NCI-H2029 treated with DMSO at 0.1 percent for 48 hours (cell line): ENCODE data around the gene FOXK2.

Experiments
- DNase-seq: peaks from one replicate; lab custom pipeline; 2025; lab: John Stamatoyannopoulos, UW

Gene FOXK2

GRCh38 chr17:82518826-82519810 lies at the start of gene FOXK2:
Gene FOXK2, plus strand, starts transcription at chr17:82519732. Its CDS starts 157 bp downstream, at chr17:82519889.
- peak; percentile 49 for DNase-seq

DNA sequence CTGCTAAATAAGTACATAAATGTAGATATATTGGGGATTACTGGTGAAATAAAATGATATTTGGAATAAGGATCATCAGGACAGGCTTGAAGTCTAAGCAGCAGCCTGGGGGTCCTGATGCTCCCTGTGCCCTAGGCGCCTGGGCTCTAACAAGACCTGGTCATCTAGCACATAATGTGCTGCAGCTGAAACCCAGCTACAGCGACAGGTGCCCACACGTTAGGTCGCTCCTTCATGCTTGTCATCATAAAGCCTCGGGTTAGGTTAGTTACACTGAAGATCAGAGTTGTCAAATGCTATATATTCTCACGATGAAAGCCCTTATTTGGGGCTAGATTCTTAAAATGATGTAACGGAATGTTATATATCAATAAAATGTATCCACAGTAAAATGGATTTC lies 49.5 kb upstream of the FOXK2 start:
- DNase-seq = no peak

- DNase-seq = no peak
Observed at GRCh38 chr17:82474223-82475010, 45.1 kb upstream of the FOXK2 start.

DNA sequence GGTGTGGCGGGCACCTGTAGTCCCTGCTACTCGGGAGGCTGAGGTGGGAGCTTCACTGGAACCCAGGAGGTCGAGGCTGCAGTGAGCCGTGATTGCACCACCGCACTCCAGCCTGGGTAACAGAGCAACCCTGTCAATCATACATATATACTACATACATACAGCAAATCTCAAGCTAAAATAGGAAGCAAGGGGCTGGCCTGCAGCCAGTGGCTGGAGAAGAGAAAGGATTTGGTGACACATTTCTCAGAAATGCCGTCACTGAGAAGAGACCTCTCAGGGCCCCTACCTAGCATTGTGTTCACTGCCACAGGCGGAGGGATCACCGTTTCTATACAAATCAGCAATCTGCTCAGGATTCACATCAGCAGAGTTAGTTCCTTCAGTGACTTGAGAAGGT lies 44.1 kb upstream of the FOXK2 start:
- DNase-seq = no peak

GRCh38 chr17:82477934-82478333 lies 41.6 kb upstream of the FOXK2 start:
- no peak for DNase-seq

DNA sequence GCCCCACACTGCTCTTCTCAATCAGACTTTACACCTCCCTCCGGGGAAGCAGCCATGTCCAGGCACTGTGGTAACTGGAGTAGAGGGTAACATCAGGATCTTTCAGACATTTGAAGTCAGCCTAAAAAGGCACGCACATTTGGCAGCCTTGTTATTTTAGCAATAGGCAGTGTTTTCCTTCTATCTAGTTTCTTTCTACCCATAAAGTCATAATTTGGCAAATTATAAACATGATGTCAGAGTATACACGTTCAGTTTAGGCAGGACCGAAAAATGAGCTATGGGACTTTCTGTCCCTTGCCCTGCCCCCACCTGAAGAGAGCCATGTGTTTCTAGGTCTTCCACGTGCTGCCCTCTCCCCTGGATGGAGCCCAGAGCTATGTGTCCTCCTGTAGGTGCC lies 39.9 kb upstream of the FOXK2 start:
- no peak for DNase-seq

DNA sequence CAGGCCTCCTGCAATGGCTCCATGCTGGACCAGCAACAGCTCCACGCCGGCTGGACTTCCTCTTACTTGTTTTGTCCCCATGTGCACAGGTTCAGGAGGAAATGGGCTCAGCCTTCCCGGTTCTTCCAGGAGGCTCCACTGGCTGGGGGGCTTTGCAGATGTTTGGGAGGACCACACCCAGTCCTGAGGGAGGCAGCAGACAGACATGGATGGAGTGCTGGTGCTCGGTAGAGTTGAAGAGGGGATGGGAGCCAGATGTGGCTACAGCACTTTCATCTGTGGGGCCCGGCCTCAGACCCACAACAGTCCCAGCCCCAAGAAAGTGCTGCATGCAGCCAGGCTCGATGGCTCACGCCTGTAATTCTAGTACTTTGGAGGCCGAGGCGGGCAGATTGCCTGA lies 39.2 kb upstream of the FOXK2 start:
- DNase-seq = no peak

DNA sequence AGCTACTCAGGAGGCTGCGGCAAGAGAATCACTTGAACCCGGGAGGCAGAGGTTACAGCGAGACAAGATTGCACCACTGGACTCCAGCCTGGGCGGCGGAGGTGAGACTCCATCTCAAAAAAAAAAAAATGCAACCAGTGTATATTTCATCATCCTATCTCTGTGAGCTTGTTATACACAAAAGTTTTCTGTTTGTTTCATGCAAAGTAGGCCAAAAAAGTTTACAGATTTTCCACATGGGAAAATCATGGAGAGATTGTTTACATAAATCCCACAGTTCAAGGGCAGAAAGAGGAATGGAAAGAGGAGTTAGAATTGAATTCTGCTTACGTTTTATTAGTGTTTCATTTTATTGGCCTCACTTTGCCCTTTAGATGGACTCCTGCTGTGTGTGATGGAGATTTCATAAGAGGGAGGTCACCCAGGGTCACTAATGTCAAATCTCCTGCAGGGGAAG lies 36.3 kb upstream of the FOXK2 start:
- no peak for DNase-seq

GRCh38 chr17:82483836-82484235 lies 35.7 kb upstream of the FOXK2 start:
- DNase-seq = no peak

DNA sequence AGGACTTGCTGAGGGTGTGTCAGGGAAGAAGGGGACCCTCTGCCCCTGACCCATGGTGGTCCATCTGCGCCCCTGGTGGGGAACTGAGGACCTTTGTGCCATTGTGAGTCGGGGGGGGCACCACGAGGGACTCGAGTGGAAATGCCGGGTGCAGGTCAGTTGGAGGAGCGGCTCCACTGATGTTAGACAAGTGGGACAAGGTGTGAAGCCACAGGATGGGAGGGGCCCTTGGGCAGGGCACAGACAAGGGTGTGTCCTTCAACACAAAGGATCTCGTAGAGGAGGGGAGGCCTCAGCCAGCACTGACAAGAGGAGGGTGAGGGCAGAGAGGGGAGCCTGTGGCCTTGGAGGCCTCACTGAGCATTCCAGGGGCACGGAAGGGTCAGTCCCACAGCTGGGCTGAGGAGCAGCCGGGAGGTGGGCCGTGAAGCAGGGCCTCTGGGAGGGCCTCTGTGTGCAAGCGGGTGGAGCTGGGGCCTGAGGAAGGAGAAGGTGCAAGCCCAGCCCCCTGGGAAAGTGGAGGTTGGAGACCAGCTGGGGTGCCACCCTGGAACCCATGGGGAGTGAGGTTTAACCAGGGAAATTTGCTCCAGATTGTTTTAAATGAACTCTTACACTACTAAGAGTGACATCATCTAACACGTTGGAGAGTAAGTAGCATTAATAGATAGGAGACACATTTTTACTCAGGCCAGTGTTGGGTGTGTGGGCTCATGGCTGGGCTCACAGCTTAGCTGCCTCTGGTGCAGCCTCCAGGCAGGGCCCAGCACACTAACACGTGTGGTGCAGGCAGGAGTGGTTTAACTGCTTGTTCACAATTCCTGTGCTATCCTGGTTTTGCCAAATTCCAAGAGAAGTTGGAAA lies 33.1 kb upstream of the FOXK2 start:
- no peak for DNase-seq

- DNase-seq = no peak
Observed at GRCh38 chr17:82487910-82488309, 31.6 kb upstream of the FOXK2 start.

DNA sequence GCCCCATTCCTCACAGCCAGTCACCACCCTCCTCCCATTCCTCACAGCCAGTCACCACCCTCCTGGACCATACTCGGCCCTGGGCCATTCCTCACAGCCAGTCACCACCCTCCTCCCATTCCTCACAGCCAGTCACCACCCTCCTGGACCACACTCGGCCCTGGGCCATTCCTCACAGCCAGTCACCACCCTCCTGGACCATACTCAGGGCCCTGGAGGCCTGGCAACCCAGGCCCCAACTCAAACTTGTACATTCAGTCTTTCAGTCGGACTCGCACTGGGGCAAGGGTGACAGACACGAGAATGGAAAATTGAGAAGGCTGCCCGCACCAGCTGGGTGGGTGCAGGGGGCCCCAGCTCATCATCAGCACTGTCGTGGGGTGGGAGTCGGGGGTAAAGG lies 30.4 kb upstream of the FOXK2 start:
- no peak for DNase-seq

- DNase-seq = no peak
Observed at GRCh38 chr17:82489851-82490511, 29.6 kb upstream of the FOXK2 start.

DNA sequence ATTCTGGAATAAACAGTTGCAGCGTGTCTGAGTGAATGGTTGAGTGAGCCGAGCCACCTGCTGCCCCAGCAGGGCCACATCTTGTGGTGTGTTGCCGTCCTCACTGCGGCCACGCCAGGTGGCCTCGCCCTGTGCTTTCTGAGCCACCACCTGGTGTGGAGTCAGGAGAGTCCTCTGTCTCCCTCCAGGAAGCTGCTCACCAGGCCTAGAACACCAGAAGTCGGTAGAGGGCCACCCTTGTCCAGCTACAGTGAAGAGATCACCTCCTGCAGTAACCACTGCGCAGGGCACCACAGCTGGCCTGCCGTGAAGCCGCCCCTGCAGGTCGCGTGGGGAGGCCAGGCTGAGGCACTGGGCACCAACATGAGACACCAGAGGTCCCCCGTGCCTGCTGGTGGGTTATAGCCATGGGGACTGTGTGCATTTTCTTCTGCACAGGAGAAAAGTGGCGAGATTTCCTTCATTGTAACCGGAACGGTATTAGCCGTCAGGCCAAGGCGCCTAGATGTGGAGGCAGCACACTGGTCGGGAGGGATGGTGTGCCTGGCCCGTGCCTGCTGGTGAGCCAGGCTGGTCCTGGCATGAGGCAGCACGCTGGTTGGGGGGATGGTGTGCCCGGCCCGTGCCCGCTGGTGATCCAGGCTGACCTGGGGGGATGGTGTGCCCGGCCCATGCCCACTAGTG lies 28.9 kb upstream of the FOXK2 start:
- DNase-seq = no peak

GRCh38 chr17:82491196-82491530 lies 28.4 kb upstream of the FOXK2 start:
- DNase-seq = no peak

- DNase-seq = no peak
Observed at GRCh38 chr17:82491533-82491932, 28.0 kb upstream of the FOXK2 start.

DNA sequence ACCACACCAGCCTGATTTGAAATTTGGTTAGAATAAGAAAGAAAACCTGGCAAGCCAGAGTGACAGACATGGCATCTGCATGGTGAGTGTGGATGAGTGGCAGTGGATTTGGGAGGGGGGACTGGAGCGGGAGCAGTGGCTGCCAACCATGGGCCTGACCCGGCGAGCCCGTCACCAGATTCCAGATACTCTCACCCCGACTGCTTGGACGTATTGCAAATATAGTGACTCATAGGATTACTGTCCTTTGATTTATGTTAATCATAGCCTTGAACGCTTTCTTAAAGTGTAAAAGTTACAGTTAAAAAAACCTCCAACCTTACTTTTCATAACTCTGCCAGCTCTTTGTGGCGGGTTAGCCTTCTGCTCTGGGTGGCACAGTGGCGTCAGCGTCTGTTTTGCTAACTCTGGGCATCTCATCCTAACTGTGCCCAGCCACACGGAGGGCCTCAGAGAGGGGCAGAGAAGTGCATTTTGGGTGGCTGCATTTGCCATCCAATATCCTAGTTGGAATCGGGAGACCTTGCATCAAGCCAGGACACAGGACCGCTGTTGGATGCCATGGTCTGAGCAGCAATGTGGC lies 26.8 kb upstream of the FOXK2 start:
- DNase-seq = no peak

GRCh38 chr17:82493226-82493781 lies 26.2 kb upstream of the FOXK2 start:
- no peak for DNase-seq

DNA sequence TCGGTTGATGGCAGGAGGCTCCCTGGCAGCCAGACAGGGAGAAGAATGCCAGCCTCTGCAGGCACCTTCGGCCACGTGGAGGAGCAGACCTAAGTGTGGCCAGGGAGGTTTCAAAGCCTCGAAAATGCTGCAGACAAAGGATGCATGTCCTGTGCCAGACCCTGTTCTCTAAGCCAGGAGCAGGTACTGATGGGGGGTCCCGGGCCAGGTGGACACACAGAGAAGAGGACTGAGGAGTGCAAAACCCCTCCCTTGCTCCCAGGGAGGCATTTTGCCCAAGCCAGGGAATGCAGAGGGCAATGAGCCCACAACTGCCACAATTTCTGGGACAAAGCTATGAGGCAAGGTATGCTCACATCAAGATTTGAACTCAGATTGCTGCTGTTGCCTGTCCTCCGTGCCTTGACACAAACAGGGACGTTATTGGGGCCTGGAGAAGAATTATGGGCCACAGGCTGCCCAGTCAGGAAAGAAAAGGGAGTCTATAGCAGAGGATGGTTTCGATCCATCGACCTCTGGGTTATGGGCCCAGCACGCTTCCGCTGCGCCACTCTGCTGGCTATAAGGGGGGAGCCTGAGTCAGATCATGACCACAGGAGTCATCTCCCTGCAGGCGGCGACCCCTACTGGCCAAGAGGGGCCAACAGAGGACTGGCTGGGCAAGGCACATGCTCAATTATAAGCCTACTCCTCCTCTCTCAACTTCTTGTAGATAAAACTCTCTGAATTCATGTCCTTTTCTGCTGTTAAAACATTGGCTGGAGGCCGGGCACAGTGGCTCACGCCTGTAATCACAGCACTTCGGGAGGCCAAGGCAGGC lies 25.1 kb upstream of the FOXK2 start:
- peak; percentile 59 for DNase-seq
